NCI-H345 (cell line): ENCODE results near the gene ZSCAN4.

Source experiments
- DNase-seq: peaks from one replicate; lab custom pipeline; 2025; lab: John Stamatoyannopoulos, UW

ZSCAN4 gene

GRCh38 chr19:57668635-57669034 lies at the start of gene ZSCAN4:
TSS of gene ZSCAN4 (plus strand) at chr19:57668935. CDS start at chr19:57676146, 7,211 bp downstream.
- no peak for DNase-seq

- DNase-seq = no peak
These were observed 47.9 kb upstream of the ZSCAN4 start for GRCh38 chr19:57620673-57621348.

- no peak for DNase-seq
These were observed 45.6 kb upstream of the ZSCAN4 start for GRCh38 chr19:57623091-57623490.

GRCh38 chr19:57632987-57633831 lies 35.5 kb upstream of the ZSCAN4 start, which contains the start of gene ZNF211:
TSS of gene ZNF211 (plus strand) at chr19:57633168. CDS start at chr19:57633347, 179 bp downstream.
- peak; percentile 89 for DNase-seq

GRCh38 chr19:57633832-57634131 lies 35.0 kb upstream of the ZSCAN4 start:
- no peak for DNase-seq

- DNase-seq = no peak
These were observed 31.4 kb upstream of the ZSCAN4 start for GRCh38 chr19:57637379-57637778.

- DNase-seq = no peak
These were observed 27.0 kb upstream of the ZSCAN4 start for GRCh38 chr19:57641715-57642234.

GRCh38 chr19:57642396-57643046 lies 26.2 kb upstream of the ZSCAN4 start:
- no peak for DNase-seq

- DNase-seq = no peak
These were observed 25.0 kb upstream of the ZSCAN4 start for GRCh38 chr19:57643734-57644133.

GRCh38 chr19:57648331-57649003 lies 20.3 kb upstream of the ZSCAN4 start:
- peak; percentile 17 for DNase-seq

GRCh38 chr19:57651654-57651996 lies 17.1 kb upstream of the ZSCAN4 start:
- DNase-seq = no peak

GRCh38 chr19:57653689-57654088 lies 15.0 kb upstream of the ZSCAN4 start:
- no peak for DNase-seq

GRCh38 chr19:57655443-57655842 lies 13.3 kb upstream of the ZSCAN4 start:
- DNase-seq = no peak

- no peak for DNase-seq
These were observed 12.4 kb upstream of the ZSCAN4 start for GRCh38 chr19:57656346-57656745.

GRCh38 chr19:57664269-57665127 lies 4.2 kb upstream of the ZSCAN4 start:
- peak; percentile 15 for DNase-seq

- DNase-seq = no peak
These were observed 3.4 kb upstream of the ZSCAN4 start for GRCh38 chr19:57665261-57665806.

GRCh38 chr19:57667228-57667627 lies 1.5 kb upstream of the ZSCAN4 start:
- no peak for DNase-seq

GRCh38 chr19:57671124-57671895 lies 2.6 kb downstream of the ZSCAN4 start:
- no peak for DNase-seq

- no peak for DNase-seq
These were observed 3.7 kb downstream of the ZSCAN4 start for GRCh38 chr19:57672466-57672865.

GRCh38 chr19:57675881-57676280 lies 7.1 kb downstream of the ZSCAN4 start:
- no peak for DNase-seq
